ENCODE measurements around the gene FUT7.

FUT7 gene

GRCh38 chr9:137032858-137033257, 970 bp upstream of the FUT7 start:
- no peak for DNase-seq

DNA sequence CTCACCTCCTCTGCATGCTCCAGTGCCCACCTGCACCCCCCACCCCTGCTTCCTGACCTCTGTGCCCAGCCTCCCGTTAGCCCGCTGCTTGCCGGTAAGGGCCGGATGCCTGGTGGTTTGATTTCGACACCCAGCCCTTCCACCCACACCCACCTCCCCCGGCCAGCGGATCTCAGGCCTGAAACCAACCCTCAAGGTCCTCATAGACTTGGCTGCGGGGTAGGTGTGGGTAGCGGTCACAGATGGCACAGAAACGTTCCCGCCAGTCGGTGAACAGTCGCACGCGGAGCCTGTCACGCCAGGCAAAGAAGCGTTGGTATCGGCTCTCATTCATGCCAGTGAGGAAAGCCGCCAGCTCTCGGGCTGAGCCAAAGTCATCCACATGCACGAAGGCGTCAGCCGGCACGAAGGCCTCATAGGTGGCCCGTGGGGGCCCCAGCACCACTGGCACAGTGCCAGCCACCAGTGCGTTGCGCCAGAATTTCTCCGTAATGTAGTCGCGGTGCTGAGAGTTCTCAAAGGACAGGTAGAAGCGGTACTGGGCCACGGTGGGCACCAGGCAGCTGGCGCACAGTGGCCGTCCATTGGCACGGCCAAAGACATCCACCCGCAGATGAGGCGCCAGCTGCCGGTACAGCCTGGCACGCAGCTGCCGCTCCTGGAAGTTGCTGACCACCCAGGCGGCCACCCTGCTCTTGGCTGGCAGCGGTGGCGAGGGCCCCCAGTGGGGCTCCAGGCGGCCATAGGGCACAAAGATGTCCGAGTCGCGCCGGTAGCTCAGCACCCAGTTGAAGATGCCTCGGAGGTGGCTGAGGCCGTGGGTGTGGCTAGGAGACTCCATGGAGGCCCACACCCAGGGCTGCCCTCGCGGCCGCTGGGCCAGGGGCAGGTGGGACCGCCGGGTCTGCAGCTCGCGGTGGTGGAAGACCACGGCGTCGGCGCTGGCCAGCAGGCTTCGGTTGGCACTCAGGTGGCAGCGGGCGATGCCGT, 1.1 kb downstream of the FUT7 start:
- no peak for DNase-seq

GRCh38 chr9:137030006-137030405, 1.9 kb downstream of the FUT7 start:
- no peak for DNase-seq

- peak; percentile 68 for DNase-seq
Measured at GRCh38 chr9:137029058-137029936, 2.6 kb downstream of the FUT7 start.

DNA sequence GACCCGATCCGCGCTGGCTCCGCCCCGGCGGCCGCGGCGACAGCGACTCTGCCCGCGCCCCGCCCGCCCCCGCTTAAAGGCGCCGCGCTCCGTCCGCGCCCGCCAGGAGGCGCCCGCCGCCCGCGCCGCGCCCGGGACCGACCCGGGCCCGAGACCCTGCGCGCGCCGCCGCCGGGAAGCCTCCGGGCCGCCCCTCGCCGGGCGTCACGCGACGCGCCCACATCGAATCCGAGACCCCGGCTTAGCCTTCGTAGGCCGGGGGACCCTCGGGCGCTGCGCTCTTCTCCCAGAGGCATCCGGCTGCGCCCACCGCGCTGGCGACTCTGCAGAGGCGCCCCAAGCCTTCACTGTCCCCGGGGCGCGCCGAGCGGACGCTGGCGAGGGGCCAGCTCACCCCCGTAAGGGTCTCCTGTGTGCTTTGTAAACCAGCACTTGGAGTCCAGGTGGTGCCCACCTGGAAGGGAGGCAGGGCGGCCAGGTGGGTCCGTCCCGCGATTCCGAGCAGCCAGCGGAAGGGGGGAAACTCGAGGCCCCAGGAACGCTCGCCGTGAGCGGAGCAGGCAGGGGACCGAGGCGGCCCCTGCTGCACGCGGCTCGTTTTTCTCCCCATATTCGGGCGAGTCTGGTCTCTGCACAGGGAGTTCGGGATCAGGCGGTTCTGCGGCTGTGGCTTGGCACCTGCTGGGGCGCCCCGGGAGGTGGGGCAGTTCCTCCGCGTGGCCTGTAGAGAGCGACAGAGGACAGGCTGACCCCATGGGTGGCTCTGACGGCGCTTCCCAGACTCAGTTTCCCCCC, 3.4 kb downstream of the FUT7 start:
- peak; percentile 60 for DNase-seq

- no peak for DNase-seq
Measured at GRCh38 chr9:137027369-137028262, 4.3 kb downstream of the FUT7 start, which contains the start of gene ABCA2. ABCA2 (minus strand) TSS chr9:137028237; CDS start chr9:137028140, 97 bp downstream.

GRCh38 chr9:137026828-137027227, 5.1 kb downstream of the FUT7 start:
- no peak for DNase-seq

- DNase-seq = no peak
Measured at GRCh38 chr9:137026384-137026783, 5.5 kb downstream of the FUT7 start.

GRCh38 chr9:137025517-137025966, 6.3 kb downstream of the FUT7 start:
- no peak for DNase-seq

GRCh38 chr9:137023583-137023991, 8.3 kb downstream of the FUT7 start:
- DNase-seq = no peak

DNA sequence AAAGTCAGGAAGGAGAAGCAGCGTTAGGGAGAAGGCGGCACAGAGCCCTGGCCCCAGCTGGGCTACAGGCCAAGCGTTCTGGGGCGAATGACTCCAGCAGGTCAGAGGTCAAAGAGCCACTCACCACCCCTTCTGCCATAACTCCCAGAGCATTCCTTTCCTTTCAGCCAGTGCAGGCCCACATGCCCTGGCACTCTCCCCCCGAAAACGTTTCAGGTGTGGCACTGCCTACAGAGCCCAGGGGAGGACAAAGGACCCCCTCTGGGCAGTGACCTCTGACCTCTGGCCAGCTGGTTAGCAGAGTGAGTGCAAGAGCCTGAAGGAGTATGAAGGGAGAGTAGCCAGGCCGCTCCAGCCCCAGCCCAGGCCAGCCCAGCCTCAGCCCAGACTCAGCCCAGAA, 8.7 kb downstream of the FUT7 start:
- DNase-seq = no peak

DNA sequence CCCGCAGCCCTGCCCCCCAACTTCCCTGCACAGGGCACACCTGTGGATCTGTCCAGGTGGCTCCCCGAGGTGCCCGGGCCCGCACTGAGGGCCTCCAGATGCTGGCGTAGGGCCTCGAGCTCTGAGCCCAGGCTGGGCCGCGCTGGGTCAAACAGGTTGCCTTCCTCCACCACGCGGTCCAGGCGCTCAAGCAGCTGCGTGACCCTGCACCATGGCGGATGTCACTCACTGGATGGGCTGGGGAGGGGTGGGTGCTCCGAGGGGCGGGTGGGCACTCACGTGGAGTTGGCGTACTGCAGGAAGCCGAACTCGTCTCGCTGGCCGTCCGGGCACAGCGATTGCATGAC, 9.3 kb downstream of the FUT7 start:
- no peak for DNase-seq

GRCh38 chr9:137021979-137022661, 9.8 kb downstream of the FUT7 start:
- peak; percentile 55 for DNase-seq

DNA sequence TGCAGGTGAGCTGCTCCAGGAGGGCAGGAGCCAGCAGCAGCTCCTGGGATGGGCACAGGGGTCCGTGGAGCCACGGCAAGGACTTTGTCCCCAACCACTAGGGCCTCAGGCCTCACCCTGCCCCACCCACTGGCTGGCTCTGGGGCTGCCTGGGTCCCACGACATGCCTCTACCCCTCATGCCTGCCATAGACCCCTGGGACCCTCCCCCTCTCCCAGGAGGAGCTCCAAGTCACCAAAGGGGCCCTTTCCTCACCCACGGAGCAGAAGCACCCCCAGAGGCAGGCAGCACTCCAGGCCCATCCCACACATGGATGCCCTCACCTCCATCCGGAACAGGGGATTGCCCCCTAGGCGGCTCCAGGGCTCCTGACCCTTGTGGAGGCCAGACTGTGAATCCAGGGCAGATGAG, 10.3 kb downstream of the FUT7 start:
- DNase-seq = no peak

DNA sequence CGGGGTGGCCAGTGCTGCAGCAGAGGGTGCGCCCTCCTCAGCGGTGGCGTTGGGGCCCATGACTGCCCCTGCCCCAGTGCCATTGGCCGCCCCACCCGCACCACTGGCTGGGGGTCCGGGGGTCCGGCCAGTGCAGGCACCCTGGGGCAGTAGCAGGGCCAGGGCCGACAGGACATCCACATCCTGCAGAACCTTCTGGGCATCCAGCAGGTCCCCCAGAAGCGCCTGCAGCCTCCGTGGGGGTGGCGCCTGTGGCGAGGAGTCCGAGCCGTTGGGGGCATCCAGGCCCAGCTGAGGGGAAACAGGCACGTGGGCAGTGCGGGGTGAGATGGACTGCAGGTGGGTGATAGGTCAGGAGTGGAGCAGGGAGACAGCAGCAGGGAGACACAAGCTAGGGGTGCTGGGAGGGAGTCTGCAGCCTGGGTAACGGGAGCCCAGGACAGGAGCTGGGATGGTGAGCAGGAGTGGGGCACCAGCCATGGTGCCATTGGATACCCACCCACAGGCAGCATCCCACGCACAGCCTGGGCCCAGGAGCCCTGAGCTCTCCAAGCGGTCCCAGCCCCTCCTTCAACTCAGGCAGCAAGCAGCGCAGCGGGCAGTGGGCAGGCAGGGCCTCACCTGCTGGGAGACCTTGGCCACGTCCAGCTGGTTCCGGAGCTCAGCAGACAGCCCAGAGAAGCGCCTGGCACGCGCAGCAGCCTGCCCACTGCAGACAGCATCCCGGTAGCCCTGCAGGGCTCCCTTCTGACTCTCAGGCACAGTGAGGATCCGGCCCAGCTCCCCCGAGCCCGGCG, 10.9 kb downstream of the FUT7 start:
- DNase-seq = no peak

- DNase-seq = no peak
Measured at GRCh38 chr9:137019891-137020683, 11.8 kb downstream of the FUT7 start.

GRCh38 chr9:137018761-137019559, 12.9 kb downstream of the FUT7 start:
- DNase-seq = no peak

- no peak for DNase-seq
Measured at GRCh38 chr9:137017791-137018497, 13.9 kb downstream of the FUT7 start.
